Keratinocyte (primary cell): ENCODE results near the gene SMIM38.

Experiments
- EZH2 ChIP-seq: IDR thresholded peaks from one replicate; pipeline ENCODE4 v1.6.1; 2012; ENCODE audit warnings: inconsistent platforms, mild to moderate bottlenecking, low read length, moderate library complexity
- TF ChIP-seq, protein P1 (sequence below), 3 experiments: IDR thresholded peaks in 1 of 3; conservative IDR thresholded peaks in 1 of 3; optimal IDR thresholded peaks in 1 of 3; 2 replicates in 2 of 3; 3 replicates in 1 of 3; pipeline versions ENCODE3 to v1.5.1; 2011; ENCODE audit warnings: low read length in 3 of 3, mild to moderate bottlenecking in 3 of 3, moderate library complexity in 2 of 3, control low read depth in 1 of 3, inconsistent platforms in 1 of 3; ENCODE audit not compliant: insufficient read depth in 2 of 3; ENCODE audit errors: extremely low read depth in 1 of 3

DNA sequence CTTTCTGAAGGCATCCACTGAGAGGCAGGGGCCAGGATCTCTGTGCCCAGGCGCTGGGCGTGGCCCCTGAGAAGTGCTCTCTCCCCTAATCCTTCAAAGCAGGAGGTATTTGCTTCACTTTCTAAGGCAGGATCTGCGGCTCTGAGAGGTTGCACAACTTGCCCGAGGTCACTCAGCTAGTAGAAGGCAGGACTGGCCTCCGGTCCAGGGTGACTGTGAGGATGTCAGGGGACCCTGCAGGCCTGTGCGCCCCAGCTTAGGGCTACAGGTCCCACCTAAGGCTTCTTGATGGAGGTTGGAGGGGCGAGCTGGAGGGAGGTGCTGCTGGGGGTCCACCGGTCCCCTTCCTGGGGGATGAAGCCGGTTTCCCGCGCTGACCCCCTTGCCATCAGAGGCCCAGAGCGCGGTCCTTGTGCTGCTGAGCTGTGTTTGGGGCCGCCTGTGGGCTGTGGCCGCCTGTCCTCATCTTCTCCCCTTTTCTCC lies 979 bp downstream of the SMIM38 start:
- no peak for TF ChIP-seq EZH2
- TF ChIP-seq, protein P1, sequence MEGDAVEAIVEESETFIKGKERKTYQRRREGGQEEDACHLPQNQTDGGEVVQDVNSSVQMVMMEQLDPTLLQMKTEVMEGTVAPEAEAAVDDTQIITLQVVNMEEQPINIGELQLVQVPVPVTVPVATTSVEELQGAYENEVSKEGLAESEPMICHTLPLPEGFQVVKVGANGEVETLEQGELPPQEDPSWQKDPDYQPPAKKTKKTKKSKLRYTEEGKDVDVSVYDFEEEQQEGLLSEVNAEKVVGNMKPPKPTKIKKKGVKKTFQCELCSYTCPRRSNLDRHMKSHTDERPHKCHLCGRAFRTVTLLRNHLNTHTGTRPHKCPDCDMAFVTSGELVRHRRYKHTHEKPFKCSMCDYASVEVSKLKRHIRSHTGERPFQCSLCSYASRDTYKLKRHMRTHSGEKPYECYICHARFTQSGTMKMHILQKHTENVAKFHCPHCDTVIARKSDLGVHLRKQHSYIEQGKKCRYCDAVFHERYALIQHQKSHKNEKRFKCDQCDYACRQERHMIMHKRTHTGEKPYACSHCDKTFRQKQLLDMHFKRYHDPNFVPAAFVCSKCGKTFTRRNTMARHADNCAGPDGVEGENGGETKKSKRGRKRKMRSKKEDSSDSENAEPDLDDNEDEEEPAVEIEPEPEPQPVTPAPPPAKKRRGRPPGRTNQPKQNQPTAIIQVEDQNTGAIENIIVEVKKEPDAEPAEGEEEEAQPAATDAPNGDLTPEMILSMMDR (optimal IDR thresholded peaks at IDR 0.05 in 1 of 3, IDR thresholded peaks at IDR 0.05 in 1 of 3, conservative IDR thresholded peaks at IDR 0.05 in 1 of 3; ENCODE audit: extremely low read depth in 1 of 3, insufficient read depth in 2 of 3, low read length in 3 of 3): no peak
